HepG2 (cell line): ENCODE results near the gene HPCAL1. TPM values are rescaled to one million over a fixed set of nuclear protein-coding genes. Genes with fewer than 3 reads are reported as not detected.

Source experiments
- ATAC-seq: fragments of 200-7000 bp; cut with Tn5 transposase; 3 replicates; pipeline ENCODE4 v1.9.1; 2020; ENCODE audit warnings: mild to moderate bottlenecking, moderate library complexity
- BruUV-seq: library from RNA; stranded (reverse); fragments of 400-500 nt; replicated peaks from 2 replicates; lab custom pipeline; 2021; lab: Mats Ljungman, UMichigan
- CTCF ChIA-PET: fragments of 300-600 bp; formaldehyde crosslinking; extraction: SDS; loops from one replicate; lab custom pipeline; 2021; ENCODE audit warnings: low total read pairs, inconsistent platforms, low intra/inter-chr PET ratio; lab: Yijun Ruan, JAX
- POLR2A ChIA-PET: fragments of 350-600 bp; sonication (Branson Sonifier 250); formaldehyde crosslinking; loops from one replicate; lab custom pipeline; 2020; ENCODE audit warnings: antibody characterized with exemption, inconsistent platforms; lab: Yijun Ruan, JAX
- DNase-seq: peaks from one replicate; pipeline ENCODE4 v3.0.0-alpha.2; 2015; ENCODE audit warnings: low spot score
- FAIRE-seq: peaks from 3 replicates; lab custom pipeline; 2011; peaks lifted over from hg19 to GRCh38; lab: Jason Lieb, UNC
- H2AFZ ChIP-seq: one replicate; pipeline ENCODE4 v1.6.1; 2011; ENCODE audit warnings: low read length, inconsistent platforms
- H3K27ac ChIP-seq: fragments of 300-600 bp; 3 replicates; pipeline ENCODE4 v1.8.0; 2011; ENCODE audit warnings: mixed run types, mild to moderate bottlenecking, mixed read lengths, low read length, inconsistent platforms; ENCODE audit not compliant: insufficient read depth; ENCODE audit errors: extremely low read length
- H3K27me3 ChIP-seq, 2 experiments: fragments of 200-600 bp in 1 of 2; 2 replicates in 1 of 2; 3 replicates in 1 of 2; pipeline versions ENCODE4 v1.6.0 to v1.8.0; 2011; ENCODE audit warnings: low read length in 2 of 2, mild to moderate bottlenecking in 2 of 2, moderate library complexity in 2 of 2, inconsistent platforms in 1 of 2; ENCODE audit not compliant: insufficient read depth in 2 of 2, control insufficient read depth in 1 of 2
- H3K36me3 ChIP-seq, 2 experiments: fragments of 200-600 bp in 1 of 2; replicated peaks in 1 of 2; 2 replicates in 1 of 2; 3 replicates in 1 of 2; pipeline versions ENCODE4 v1.5.1 to v1.8.0; 2011; ENCODE audit warnings: low read length in 2 of 2, inconsistent platforms in 1 of 2; ENCODE audit not compliant: insufficient read depth in 2 of 2, control insufficient read depth in 1 of 2
- H3K4me1 ChIP-seq: 2 replicates; pipeline ENCODE4 v1.5.1; 2012; ENCODE audit warnings: low read length, inconsistent platforms; ENCODE audit not compliant: insufficient read depth
- H3K4me2 ChIP-seq: 2 replicates; pipeline ENCODE4 v1.6.0; 2011; ENCODE audit warnings: low read depth, low read length, inconsistent platforms
- H3K4me3 ChIP-seq, 3 experiments: fragments of 200-600 bp in 1 of 3; sonication (generic), shearing (Covaris generic) in 1 of 3; replicated peaks in 1 of 3; 2 replicates each; pipeline ENCODE4 v1.5.1; 2011 to 2016; ENCODE audit warnings: low read length in 3 of 3, inconsistent platforms in 2 of 3, low read depth in 2 of 3, mild to moderate bottlenecking in 2 of 3, control low read depth in 1 of 3, mixed read lengths in 1 of 3; ENCODE audit not compliant: insufficient read depth in 1 of 3
- H3K79me2 ChIP-seq: one replicate; pipeline ENCODE4 v1.6.1; 2011; ENCODE audit warnings: low read length, inconsistent platforms; ENCODE audit not compliant: insufficient read depth
- H3K9ac ChIP-seq: 2 replicates; pipeline ENCODE4 v1.6.0; 2011; ENCODE audit warnings: mild to moderate bottlenecking, low read depth, low read length, inconsistent platforms; ENCODE audit not compliant: insufficient read depth
- H3K9me3 ChIP-seq: 2 replicates; pipeline ENCODE4 v1.5.1; 2012; ENCODE audit warnings: mild to moderate bottlenecking, low read length
- H4K20me1 ChIP-seq: 2 replicates; pipeline ENCODE4 v1.6.0; 2011; ENCODE audit warnings: inconsistent platforms, mild to moderate bottlenecking, low read length, moderate library complexity; ENCODE audit not compliant: insufficient read depth
- ATM ChIP-seq: fragments of 450-650 bp; IDR thresholded peaks from 2 replicates; pipeline ENCODE4 v1.7.1; 2017; ENCODE audit warnings: mild to moderate bottlenecking, borderline replicate concordance
- CBFB ChIP-seq: sonication (generic); formaldehyde crosslinking; IDR thresholded peaks from 2 replicates; pipeline ENCODE4 v1.4.0; 2020; ENCODE audit warnings: missing genetic modification reagents
- FLYWCH1 ChIP-seq: sonication (generic); formaldehyde crosslinking; IDR thresholded peaks from 2 replicates; pipeline ENCODE4 v1.8.1; 2023; ENCODE audit warnings: mild to moderate bottlenecking, missing genetic modification reagents
- NFKBIZ ChIP-seq: IDR thresholded peaks from 2 replicates; pipeline ENCODE4 v1.6.1; 2018; ENCODE audit warnings: missing genetic modification reagents, missing compliant biosample characterization
- SAFB2 ChIP-seq: sonication (generic); formaldehyde crosslinking; IDR thresholded peaks from 2 replicates; pipeline ENCODE4 v1.5.1; 2020; ENCODE audit warnings: missing genetic modification reagents, low read depth, mild to moderate bottlenecking, borderline replicate concordance
- SMAD9 ChIP-seq: sonication (generic); formaldehyde crosslinking; IDR thresholded peaks from 2 replicates; pipeline ENCODE4 v1.5.1; 2020; ENCODE audit warnings: mild to moderate bottlenecking, missing genetic modification reagents
- ZKSCAN8 ChIP-seq: IDR thresholded peaks from 2 replicates; pipeline ENCODE4 v1.6.1; 2016; ENCODE audit warnings: borderline replicate concordance, missing genetic modification reagents, missing compliant biosample characterization
- ZNF251 ChIP-seq: sonication (generic); formaldehyde crosslinking; IDR thresholded peaks from 2 replicates; pipeline ENCODE4 v1.9.0; 2021; ENCODE audit warnings: mild to moderate bottlenecking, missing genetic modification reagents
- ZNF7 ChIP-seq: IDR thresholded peaks from 2 replicates; pipeline ENCODE4 v1.6.1; 2016; ENCODE audit warnings: missing biosample characterization, missing genetic modification reagents
- WGBS: methylation state at CpG from one replicate; pipeline ENCODE4 v1.1.6; 2017; ENCODE audit warnings: low lambda C conversion rate; 5-methylcytosine and 5-hydroxymethylcytosine counted together
- in situ Hi-C: cut with HindIII; loops from 2 replicates; pipeline ENCODE4 v1.10.0; 2017; ENCODE audit warnings: low pct_unique_long_range_greater_than_20kb; ENCODE audit not compliant: extremely low pct_ligation_motif_present
- intact Hi-C: fragments of 100-400 bp; cut with micrococcal nuclease; formaldehyde crosslinking; loops from one replicate; pipeline ENCODE4 v1.10.0; 2022; ENCODE audit not compliant: unreplicated experiment
- polyA plus RNA-seq, 8 experiments: library from polyadenylated mRNA; depleted of rRNA in 3 of 8; stranded (reverse) in 7 of 8; unstranded in 1 of 8; fragments of >200 nt; fragmentation: Illumina TruSeq in 4 of 8; extraction: Trizol in 4 of 8; gene quantifications; 2 replicates each; pipeline versions ENCODE4 v1.2.1 to v1.2.3, GENCODE V29; 2011 to 2016; ENCODE audit warnings: low read depth in 4 of 8, missing spikeins in 1 of 8, mixed read lengths in 1 of 8; ENCODE audit not compliant: insufficient read depth in 1 of 8
- total RNA-seq, 5 experiments: library from RNA; depleted of rRNA; stranded (reverse); fragments of >200 nt; fragmentation: Illumina TruSeq; extraction: Trizol; gene quantifications; 2 replicates each; pipeline ENCODE4 v1.2.3, GENCODE V29; 2016; ENCODE audit warnings: low read depth in 1 of 5

HPCAL1 gene
- total and polyA plus RNA-seq, 2 of the 13 experiments (the other 11 are each of a cell fraction or from before 2014, with no cell fraction given): 29.5 to 29.9 TPM

- Histone ChIP-seq H3K79me2 (no peaks in the 10 kb centered on the region), H3K9ac (no peak overlapping the region), H3K4me1 (no peaks in the 10 kb centered on the region), H3K4me3 (no peak overlapping the region), H3K27ac (no peak overlapping the region), H3K36me3 (peaks cover 17 to 36% of the 10 kb centered on the region in 2 experiments; a peak in 4 of 5 replicates), H3K27me3 (no peaks in the 10 kb centered on the region), H3K9me3 (no peaks in the 10 kb centered on the region), H4K20me1 (no peaks in the 10 kb centered on the region), H3K4me2 (no peak overlapping the region), H2AFZ (no peak overlapping the region)
- DNase-seq (no peak), FAIRE-seq (no peak), ATAC-seq (no peak)
- in situ Hi-C loops: no loop called here
- WGBS: 96% methylated on average over 22 of the region's 24 CpGs
- BruUV-seq: no TSS peak
- CTCF ChIA-PET: no interaction called here
- intact Hi-C loops: no loop called here
- POLR2A ChIA-PET: no interaction called here
- no peak for TF ChIP-seq ZNF7
Measured at GRCh38 chr2:10422732-10423399, 120.2 kb downstream of the HPCAL1 start.

GRCh38 chr2:10423400-10423774 is 120.7 kb downstream of the HPCAL1 start:
- no peaks in the 10 kb centered on the region for H3K4me1 ChIP-seq
- H2AFZ ChIP-seq: no peak overlapping the region
- no peak for ATAC-seq
- FAIRE-seq: no peak
- BruUV-seq: no TSS peak
- WGBS: 97% methylated on average over 4 of the region's 6 CpGs
- ChIA-PET CTCF (no interaction called here), POLR2A (no interaction called here)
- no peak for DNase-seq
- no peak overlapping the region for H3K4me2 ChIP-seq
- H3K9me3 ChIP-seq: no peaks in the 10 kb centered on the region
- intact Hi-C loops (no loop called here), in situ Hi-C loops (no loop called here)
- no peaks in the 10 kb centered on the region for H4K20me1 ChIP-seq
- H3K27ac ChIP-seq: no peak overlapping the region
- no peak overlapping the region for H3K9ac ChIP-seq
- peaks cover 17 to 36% of the 10 kb centered on the region in 2 experiments; a peak in 4 of 5 replicates for H3K36me3 ChIP-seq
- H3K27me3 ChIP-seq: no peaks in the 10 kb centered on the region
- no peaks in the 10 kb centered on the region for H3K79me2 ChIP-seq
- no peak overlapping the region for H3K4me3 ChIP-seq
- TF ChIP-seq FLYWCH1 (no peak), ZNF251 (CRISPR knock-in tag) (no peak), ATM (no peak), NFKBIZ (CRISPR knock-in tag) (no peak), CBFB (CRISPR knock-in tag) (no peak), ZKSCAN8 (CRISPR knock-in tag) (no peak), SAFB2 (CRISPR knock-in tag) (no peak), SMAD9 (CRISPR knock-in tag) (no peak)
